Esophagus squamous epithelium (tissue), 4 donors: ENCODE measurements around the gene NALF2.

Source experiments
- CTCF ChIP-seq, 6 experiments: fragments of 450-650 bp in 4 of 6; fragments of 200-600 bp in 2 of 6; sonication (generic) in 2 of 6; IDR thresholded peaks; one replicate each; pipeline ENCODE4 v1.5.1; 2016 to 2019; ENCODE audit warnings: antibody characterized with exemption in 6 of 6, mild to moderate bottlenecking in 4 of 6, moderate library complexity in 4 of 6
- POLR2A ChIP-seq, 4 donors: fragments of 450-650 bp; IDR thresholded peaks; one replicate each; pipeline ENCODE4 v1.6.1; 2017; ENCODE audit warnings: antibody characterized with exemption in 4 of 4, mild to moderate bottlenecking in 4 of 4, moderate library complexity in 3 of 4

- TF ChIP-seq POLR2A (IDR thresholded peaks at IDR 0.05): no peak
- TF ChIP-seq CTCF (IDR thresholded peaks at IDR 0.05): no peak
These were observed 6.1 kb downstream of the NALF2 start for GRCh38 chrX:69510137-69510715.
